HG03442 (cell line): ENCODE measurements around the gene ROCK2.

Experiments used
- ATAC-seq: cut with Tn5 transposase; IDR thresholded peaks from one replicate; pipeline ENCODE4 v1.9.1; 2021; ENCODE audit warnings: mild to moderate bottlenecking, moderate library complexity; ENCODE audit not compliant: unreplicated experiment

Gene ROCK2

GRCh38 chr2:11132036-11132671 is 212.3 kb downstream of the ROCK2 start:
- no peak for ATAC-seq

GRCh38 chr2:11131166-11131920 is 213.1 kb downstream of the ROCK2 start:
- ATAC-seq = no peak
